ENCODE data around the gene PRSS12. TPM values are rescaled to one million over a fixed set of nuclear protein-coding genes. Genes with fewer than 3 reads are reported as not detected.

PRSS12 gene
- total and polyA plus RNA-seq, 7 donors: 0.28 to 16.1 (median 1.3) TPM

DNA sequence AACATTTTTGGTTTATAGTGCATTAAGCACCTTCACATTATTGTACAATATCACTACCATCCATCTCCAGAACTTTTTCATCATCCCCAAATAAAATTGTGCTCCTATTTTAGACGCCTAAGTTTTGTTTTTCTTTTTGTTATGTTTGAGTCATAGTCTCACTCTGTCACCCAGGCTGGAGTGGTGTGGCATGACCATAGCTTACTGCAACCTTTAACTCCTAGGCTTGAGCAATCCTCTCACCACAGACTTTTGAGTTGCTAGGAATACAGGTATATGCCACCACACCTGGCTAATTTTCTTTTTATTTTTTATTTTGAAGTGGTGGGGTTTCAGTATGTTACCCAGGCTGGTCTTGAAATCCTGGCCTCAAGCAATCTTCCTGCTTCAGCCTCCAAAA is 33.9 kb downstream of the PRSS12 start:
- Histone ChIP-seq H3K4me1 (no peaks in the 10 kb centered on the region), H3K27ac (no peak overlapping the region), H3K27me3 (no peaks in the 10 kb centered on the region), H3K9me3 (no peaks in the 10 kb centered on the region), H3K4me3 (no peak overlapping the region), H3K36me3 (no peaks in the 10 kb centered on the region)
- DNase-seq: no peak
- intact Hi-C loops (cut with DNase I): no loop called here
- 82 to 94% methylated on average over 1 of the region's 1 CpG for WGBS, 2 donors
- TF ChIP-seq EP300 (IDR thresholded peaks at IDR 0.05): no peak
- TF ChIP-seq, protein P1, sequence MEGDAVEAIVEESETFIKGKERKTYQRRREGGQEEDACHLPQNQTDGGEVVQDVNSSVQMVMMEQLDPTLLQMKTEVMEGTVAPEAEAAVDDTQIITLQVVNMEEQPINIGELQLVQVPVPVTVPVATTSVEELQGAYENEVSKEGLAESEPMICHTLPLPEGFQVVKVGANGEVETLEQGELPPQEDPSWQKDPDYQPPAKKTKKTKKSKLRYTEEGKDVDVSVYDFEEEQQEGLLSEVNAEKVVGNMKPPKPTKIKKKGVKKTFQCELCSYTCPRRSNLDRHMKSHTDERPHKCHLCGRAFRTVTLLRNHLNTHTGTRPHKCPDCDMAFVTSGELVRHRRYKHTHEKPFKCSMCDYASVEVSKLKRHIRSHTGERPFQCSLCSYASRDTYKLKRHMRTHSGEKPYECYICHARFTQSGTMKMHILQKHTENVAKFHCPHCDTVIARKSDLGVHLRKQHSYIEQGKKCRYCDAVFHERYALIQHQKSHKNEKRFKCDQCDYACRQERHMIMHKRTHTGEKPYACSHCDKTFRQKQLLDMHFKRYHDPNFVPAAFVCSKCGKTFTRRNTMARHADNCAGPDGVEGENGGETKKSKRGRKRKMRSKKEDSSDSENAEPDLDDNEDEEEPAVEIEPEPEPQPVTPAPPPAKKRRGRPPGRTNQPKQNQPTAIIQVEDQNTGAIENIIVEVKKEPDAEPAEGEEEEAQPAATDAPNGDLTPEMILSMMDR (IDR thresholded peaks at IDR 0.05): no peak
- no peak for TF ChIP-seq POLR2AphosphoS5 (IDR thresholded peaks at IDR 0.05)
- TF ChIP-seq POLR2A (IDR thresholded peaks at IDR 0.05): no peak

DNA sequence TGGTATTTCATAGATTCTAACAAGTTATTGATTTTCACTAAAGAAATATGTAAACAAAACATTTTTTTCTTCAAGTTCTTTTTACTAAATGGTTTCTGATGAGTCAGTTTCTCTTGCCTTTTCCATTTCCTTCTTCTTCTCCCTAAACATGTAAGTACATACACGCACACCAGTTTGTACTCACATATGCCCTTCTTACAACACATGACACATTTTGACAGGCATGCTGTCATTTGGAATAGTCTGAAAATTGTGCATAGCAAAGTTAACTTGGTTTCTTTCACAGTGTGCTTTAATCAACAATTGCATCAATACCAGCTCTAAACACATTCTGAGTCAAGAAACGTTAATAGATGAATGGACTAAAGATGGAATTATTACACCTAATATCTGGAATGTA is 35.1 kb downstream of the PRSS12 start:
- no peaks in the 10 kb centered on the region for H3K4me1 ChIP-seq
- DNase-seq: no peak
- H3K4me3 ChIP-seq: no peak overlapping the region
- H3K36me3 ChIP-seq: no peaks in the 10 kb centered on the region
- no peaks in the 10 kb centered on the region for H3K27me3 ChIP-seq
- no peak overlapping the region for H3K27ac ChIP-seq
- no peaks in the 10 kb centered on the region for H3K9me3 ChIP-seq
- intact Hi-C loops (cut with DNase I): no loop called here
- WGBS, 2 donors: 84% methylated on average over 2 of the region's 2 CpGs
- TF ChIP-seq, protein P1 (IDR thresholded peaks at IDR 0.05): no peak
- TF ChIP-seq POLR2AphosphoS5 (IDR thresholded peaks at IDR 0.05) (no peak), EP300 (IDR thresholded peaks at IDR 0.05) (no peak), POLR2A (IDR thresholded peaks at IDR 0.05) (no peak)

DNA sequence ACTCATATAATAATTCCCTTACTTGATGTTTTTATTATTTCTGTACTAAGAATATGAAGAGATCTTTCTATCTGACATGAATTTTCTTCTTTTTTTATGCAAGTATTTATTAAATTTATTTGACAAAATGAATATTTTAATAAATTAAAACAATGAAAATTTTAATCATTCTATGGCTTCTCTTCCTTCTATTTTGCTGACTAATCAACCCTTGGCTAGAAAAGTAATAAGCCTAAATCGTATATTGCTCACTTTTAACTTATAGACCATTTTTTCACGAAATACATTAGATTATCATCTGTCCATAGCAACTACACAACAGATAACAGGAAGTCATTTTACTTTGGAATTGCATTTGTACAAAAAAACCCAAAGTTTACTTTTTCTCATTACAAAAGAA is 38.6 kb downstream of the PRSS12 start:
- intact Hi-C loops (cut with DNase I): no loop called here
- Histone ChIP-seq H3K27me3 (no peaks in the 10 kb centered on the region), H3K9me3 (no peaks in the 10 kb centered on the region), H3K27ac (no peak overlapping the region), H3K4me3 (no peak overlapping the region), H3K4me1 (no peaks in the 10 kb centered on the region), H3K36me3 (no peaks in the 10 kb centered on the region)
- no peak for DNase-seq
- 87 to 90% methylated on average over 2 of the region's 2 CpGs for WGBS, 2 donors
- TF ChIP-seq POLR2AphosphoS5 (IDR thresholded peaks at IDR 0.05) (no peak), EP300 (IDR thresholded peaks at IDR 0.05) (no peak), POLR2A (IDR thresholded peaks at IDR 0.05) (no peak)
- TF ChIP-seq, protein P1 (IDR thresholded peaks at IDR 0.05): no peak

DNA sequence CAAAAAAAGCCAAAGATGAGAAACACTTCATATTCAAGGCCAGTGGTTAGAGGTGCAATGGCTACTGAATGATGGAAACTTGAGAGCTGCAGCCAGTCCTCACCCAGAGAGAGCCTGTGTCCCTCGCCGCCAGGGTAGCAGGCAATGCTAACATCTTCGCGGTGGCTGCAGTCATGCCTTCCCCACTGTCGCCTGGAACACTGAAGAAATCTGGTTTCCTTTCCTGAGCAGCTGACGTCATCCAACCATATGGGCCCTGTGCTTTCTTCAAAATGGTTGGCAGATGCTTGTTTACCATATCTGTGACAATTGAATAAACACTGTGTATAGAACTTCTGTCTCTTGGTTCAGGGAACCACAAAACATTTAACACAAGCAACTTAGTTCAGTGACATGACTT is 39.7 kb downstream of the PRSS12 start:
- intact Hi-C loops (cut with DNase I): no loop called here
- 83 to 92% methylated on average over 6 of the region's 6 CpGs for WGBS, 2 donors
- Histone ChIP-seq H3K4me3 (no peak overlapping the region), H3K9me3 (no peaks in the 10 kb centered on the region), H3K4me1 (no peaks in the 10 kb centered on the region), H3K27me3 (no peaks in the 10 kb centered on the region), H3K36me3 (no peaks in the 10 kb centered on the region), H3K27ac (no peak overlapping the region)
- DNase-seq: no peak
- TF ChIP-seq POLR2A (IDR thresholded peaks at IDR 0.05) (no peak), POLR2AphosphoS5 (IDR thresholded peaks at IDR 0.05) (no peak), EP300 (IDR thresholded peaks at IDR 0.05) (no peak)
- TF ChIP-seq, protein P1 (IDR thresholded peaks at IDR 0.05): no peak

DNA sequence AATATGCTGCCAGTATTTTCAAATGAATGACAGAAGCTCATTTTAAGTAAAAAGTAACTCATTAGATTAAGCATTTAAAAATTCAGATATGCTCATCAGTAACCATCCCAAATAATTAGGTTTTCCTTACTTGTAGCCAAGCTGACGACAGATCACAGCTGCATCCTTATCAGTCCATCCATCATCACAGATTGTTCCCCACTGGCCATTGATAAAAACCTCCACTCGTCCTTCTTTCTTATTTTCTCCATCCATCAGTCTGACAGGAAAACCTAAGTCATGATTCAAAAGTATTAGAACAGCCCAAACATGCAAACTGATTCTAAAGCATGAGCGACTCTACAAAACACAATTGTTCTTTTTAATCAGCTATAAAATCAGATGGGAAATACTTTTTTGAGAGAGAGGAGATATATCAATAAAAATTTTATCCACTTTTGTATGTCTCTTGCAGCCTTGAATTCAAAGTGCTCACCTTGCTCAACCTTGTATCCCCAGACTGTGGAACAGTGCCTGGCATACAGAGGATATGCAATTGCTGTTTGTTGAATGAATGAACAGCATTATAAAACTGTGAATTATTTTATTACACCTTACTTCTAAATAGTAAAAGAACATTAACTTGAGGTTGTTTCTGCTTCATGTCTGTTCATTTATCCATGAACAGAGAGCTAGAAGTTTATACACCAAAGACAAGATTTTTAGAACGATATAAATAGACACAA is 44.3 kb downstream of the PRSS12 start:
- no peak for DNase-seq
- Histone ChIP-seq H3K4me3 (no peak overlapping the region), H3K4me1 (no peaks in the 10 kb centered on the region), H3K27me3 (no peaks in the 10 kb centered on the region), H3K36me3 (no peaks in the 10 kb centered on the region), H3K9me3 (no peaks in the 10 kb centered on the region), H3K27ac (no peak overlapping the region)
- intact Hi-C loops (cut with DNase I): no loop called here
- 34 to 63% methylated on average over 4 of the region's 4 CpGs for WGBS, 2 donors
- TF ChIP-seq EP300 (IDR thresholded peaks at IDR 0.05): no peak
- TF ChIP-seq POLR2A (IDR thresholded peaks at IDR 0.05): no peak
- TF ChIP-seq, protein P1 (IDR thresholded peaks at IDR 0.05): no peak
- TF ChIP-seq POLR2AphosphoS5 (IDR thresholded peaks at IDR 0.05): no peak
